ENCODE data around the gene ATP2A1.

ATP2A1 gene

GRCh38 chr16:28835864-28836760 is 42.2 kb upstream of the ATP2A1 start:
- TF ChIP-seq CTCF (IDR thresholded peaks at IDR 0.05; ENCODE audit: insufficient read depth, low read length, missing control alignments), result no peak
- no peak for DNase-seq (ENCODE audit: low read depth, low spot score)
- ChIA-PET POLR2A (interaction anchor here (1.2 to 2.2 kb wide), 2 partner anchors 11 to 14 kb away, joined by 4 to 10 read pairs; partner anchors contain the start of gene TUFM), CTCF (interaction anchor here (1.0 kb wide), 1 partner anchor 9 kb away, joined by 3 read pairs; no protein-coding TSS in a partner anchor)
- no peak overlapping the region for H3K4me3 ChIP-seq (ENCODE audit: low read depth, low read length)

- POLR2A ChIA-PET, result interaction anchor here (1.2 to 2.2 kb wide), 2 partner anchors 10 to 15 kb away, joined by 4 to 10 read pairs; partner anchors contain the start of gene TUFM
- no peak for DNase-seq (ENCODE audit: low read depth, low spot score)
- H3K4me3 ChIP-seq (ENCODE audit: low read depth, low read length), result no peak overlapping the region
- CTCF ChIA-PET, result no interaction called here
- no peak for TF ChIP-seq CTCF (IDR thresholded peaks at IDR 0.05; ENCODE audit: insufficient read depth, low read length, missing control alignments)
Measured at GRCh38 chr16:28836761-28837064, 41.6 kb upstream of the ATP2A1 start.

GRCh38 chr16:28837672-28838557 is 40.4 kb upstream of the ATP2A1 start:
- DNase-seq (ENCODE audit: low read depth, low spot score), result no peak
- H3K4me3 ChIP-seq (ENCODE audit: low read depth, low read length), result no peak overlapping the region
- POLR2A ChIA-PET, result interaction anchor here (1.0 to 2.2 kb wide), 4 partner anchors 7 to 10 kb away, joined by 3 to 10 read pairs (median 3); partner anchors contain the start of gene TUFM
- no peak for TF ChIP-seq CTCF (IDR thresholded peaks at IDR 0.05; ENCODE audit: insufficient read depth, low read length, missing control alignments)
- CTCF ChIA-PET, result no interaction called here

- POLR2A ChIA-PET, result interaction anchor here (1.0 to 1.5 kb wide), 3 partner anchors 8 to 11 kb away, joined by 3 read pairs; partner anchors contain the start of gene TUFM
- H3K4me3 ChIP-seq (ENCODE audit: low read depth, low read length), result no peak overlapping the region
- no peak for DNase-seq (ENCODE audit: low read depth, low spot score)
- CTCF ChIA-PET, result no interaction called here
- TF ChIP-seq CTCF (IDR thresholded peaks at IDR 0.05; ENCODE audit: insufficient read depth, low read length, missing control alignments), result no peak
Measured at GRCh38 chr16:28838558-28838918, 39.8 kb upstream of the ATP2A1 start.

DNA sequence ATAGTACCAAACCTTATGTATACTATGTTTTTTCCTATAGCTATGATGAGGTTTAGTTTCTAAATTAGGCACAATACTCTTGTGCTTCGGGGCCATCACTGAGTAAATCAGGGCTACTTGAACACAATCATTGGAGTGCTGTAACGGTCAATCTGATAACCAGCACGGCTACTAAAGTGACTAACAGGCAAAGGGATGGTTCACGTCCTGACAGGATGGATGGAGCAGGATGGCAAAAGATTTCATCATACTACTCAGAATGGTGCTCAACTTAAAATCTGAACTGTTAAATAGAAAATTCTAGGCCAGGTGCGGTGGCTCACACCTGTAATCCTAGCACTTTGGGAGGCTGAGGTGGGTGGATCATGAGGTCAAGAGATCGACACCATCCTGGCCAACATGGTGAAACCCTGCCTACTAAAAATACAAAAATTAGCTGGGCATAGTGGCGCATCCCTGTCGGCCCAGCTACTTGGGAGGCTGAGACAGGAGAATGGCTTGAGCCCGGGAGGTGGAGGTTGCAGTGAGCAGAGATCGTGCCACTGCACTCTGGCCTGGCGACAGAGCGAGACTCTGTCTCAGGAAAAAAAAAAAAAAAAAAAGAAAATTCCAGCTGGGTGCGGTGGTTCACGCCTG is 39.2 kb upstream of the ATP2A1 start:
- DNase-seq (ENCODE audit: low read depth, low spot score), result no peak
- ChIA-PET POLR2A (interaction anchor here (0.6 to 1.5 kb wide), 5 partner anchors 7 to 1004 kb away, joined by 3 to 6 read pairs (median 3); partner anchors contain the start of gene TUFM), CTCF (no interaction called here)
- no peak for TF ChIP-seq CTCF (IDR thresholded peaks at IDR 0.05; ENCODE audit: insufficient read depth, low read length, missing control alignments)
- no peak overlapping the region for H3K4me3 ChIP-seq (ENCODE audit: low read depth, low read length)
